Right lobe of liver (tissue), 4 donors: Measurements from ENCODE around the gene CYP2E1.
"Not testable (repeated sequence)": the region's sequence is repeated elsewhere in the genome, so short reads cannot be mapped to it uniquely, and the experiment has no call there.

Source experiments
- POLR2A ChIP-seq: fragments of 450-650 bp; IDR thresholded peaks from one replicate; pipeline ENCODE4 v1.6.1; 2017; ENCODE audit warnings: antibody characterized with exemption, mild to moderate bottlenecking
- TF ChIP-seq, protein P1 (sequence below), 4 donors: fragments of 200-600 bp in 3 of 4; fragments of 450-650 bp in 1 of 4; IDR thresholded peaks; one replicate each; pipeline versions ENCODE4 v1.5.1 to v1.8.0; 2016 to 2022; ENCODE audit warnings: antibody characterized with exemption in 4 of 4, mild to moderate bottlenecking in 2 of 4
- donor health status: DM: no; HTN: no; CAD: no.
- donor health status: DM: no; HTN: no; CAD: no.
- donor health status: DM: no; HTN: yes; CAD: no.

DNA sequence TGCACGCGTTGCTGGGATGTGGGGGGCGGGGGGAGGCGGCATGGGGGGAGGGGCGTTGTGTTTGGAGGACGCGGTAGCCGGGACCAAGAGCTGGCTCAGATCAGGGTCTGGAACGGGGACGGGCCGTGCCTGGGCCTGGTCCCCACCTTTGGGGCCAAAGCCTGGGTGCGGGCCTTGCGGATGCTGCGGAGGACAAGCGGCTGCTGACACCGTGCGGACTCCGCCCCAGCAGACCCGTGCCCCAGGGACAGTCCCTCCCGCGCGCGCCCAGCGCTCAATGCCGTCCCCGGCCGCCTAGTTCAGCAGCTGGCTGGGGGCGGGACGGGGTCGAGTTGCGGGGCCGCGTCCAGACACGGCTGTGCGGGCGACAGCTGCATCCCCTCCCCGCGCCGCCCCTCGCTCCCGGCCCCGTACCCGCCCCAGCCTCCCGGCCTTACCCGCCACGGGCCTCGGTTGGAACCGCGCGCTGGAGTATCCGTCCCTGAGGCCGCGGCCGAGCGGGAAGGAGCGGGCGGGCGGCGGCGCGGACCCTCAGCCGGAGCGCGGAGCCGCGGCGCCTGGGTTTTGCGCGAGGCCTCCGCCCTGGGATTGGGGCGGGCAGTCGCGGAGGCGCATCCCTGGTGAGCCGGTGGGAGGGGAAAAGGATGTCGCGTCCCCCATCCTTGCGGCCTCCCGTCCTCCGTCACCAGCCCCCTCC, 41.8 kb downstream of the CYP2E1 start:
- TF ChIP-seq, protein P1, sequence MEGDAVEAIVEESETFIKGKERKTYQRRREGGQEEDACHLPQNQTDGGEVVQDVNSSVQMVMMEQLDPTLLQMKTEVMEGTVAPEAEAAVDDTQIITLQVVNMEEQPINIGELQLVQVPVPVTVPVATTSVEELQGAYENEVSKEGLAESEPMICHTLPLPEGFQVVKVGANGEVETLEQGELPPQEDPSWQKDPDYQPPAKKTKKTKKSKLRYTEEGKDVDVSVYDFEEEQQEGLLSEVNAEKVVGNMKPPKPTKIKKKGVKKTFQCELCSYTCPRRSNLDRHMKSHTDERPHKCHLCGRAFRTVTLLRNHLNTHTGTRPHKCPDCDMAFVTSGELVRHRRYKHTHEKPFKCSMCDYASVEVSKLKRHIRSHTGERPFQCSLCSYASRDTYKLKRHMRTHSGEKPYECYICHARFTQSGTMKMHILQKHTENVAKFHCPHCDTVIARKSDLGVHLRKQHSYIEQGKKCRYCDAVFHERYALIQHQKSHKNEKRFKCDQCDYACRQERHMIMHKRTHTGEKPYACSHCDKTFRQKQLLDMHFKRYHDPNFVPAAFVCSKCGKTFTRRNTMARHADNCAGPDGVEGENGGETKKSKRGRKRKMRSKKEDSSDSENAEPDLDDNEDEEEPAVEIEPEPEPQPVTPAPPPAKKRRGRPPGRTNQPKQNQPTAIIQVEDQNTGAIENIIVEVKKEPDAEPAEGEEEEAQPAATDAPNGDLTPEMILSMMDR (IDR thresholded peaks at IDR 0.05): not testable (repeated sequence)
- not testable (repeated sequence) for TF ChIP-seq POLR2A
